HL-60 (cell line): Measurements from ENCODE around the gene FADS3.

ENCODE experiments used
- DNase-seq, 2 experiments: peaks; one replicate each; pipeline ENCODE4 v3.0.0-alpha.2; 2010 to 2020; ENCODE audit warnings: low read depth in 1 of 2, low spot score in 1 of 2
- H3K27ac ChIP-seq: fragments of 250-450 bp; sonication (Bioruptor Pico); replicated peaks from 2 replicates; pipeline ENCODE4 v1.5.1; 2020; ENCODE audit warnings: mild to moderate bottlenecking, moderate library complexity
- H3K27me3 ChIP-seq: fragments of 250-450 bp; sonication (Bioruptor Pico); 2 replicates; pipeline ENCODE4 v1.5.1; 2021; ENCODE audit warnings: mild to moderate bottlenecking, moderate library complexity; ENCODE audit not compliant: insufficient read depth, poor library complexity, severe bottlenecking
- H3K4me3 ChIP-seq: replicated peaks from 2 replicates; pipeline ENCODE4 v1.5.1; 2011; ENCODE audit warnings: mild to moderate bottlenecking, control low read depth, low read length; ENCODE audit not compliant: insufficient read depth
- GABPA ChIP-seq: IDR thresholded peaks from 2 replicates; pipeline ENCODE4 v1.6.1; 2012; ENCODE audit warnings: low read depth
- POLR2AphosphoS5 ChIP-seq: IDR thresholded peaks from 2 replicates; pipeline ENCODE4 v1.6.1; 2012; ENCODE audit warnings: low read depth
- REST ChIP-seq: IDR thresholded peaks from 2 replicates; pipeline ENCODE4 v1.6.1; 2012; ENCODE audit warnings: low read depth; ENCODE audit not compliant: insufficient replicate concordance
- SPI1 ChIP-seq: IDR thresholded peaks from 2 replicates; pipeline ENCODE4 v1.6.1; 2012; ENCODE audit warnings: low read depth, mild to moderate bottlenecking, borderline replicate concordance
- TF ChIP-seq, protein P1 (sequence below): IDR thresholded peaks from one replicate; pipeline ENCODE4 v1.5.1; 2011; ENCODE audit warnings: low read length, control low read depth, inconsistent platforms; ENCODE audit not compliant: insufficient read depth

FADS3 gene

DNA sequence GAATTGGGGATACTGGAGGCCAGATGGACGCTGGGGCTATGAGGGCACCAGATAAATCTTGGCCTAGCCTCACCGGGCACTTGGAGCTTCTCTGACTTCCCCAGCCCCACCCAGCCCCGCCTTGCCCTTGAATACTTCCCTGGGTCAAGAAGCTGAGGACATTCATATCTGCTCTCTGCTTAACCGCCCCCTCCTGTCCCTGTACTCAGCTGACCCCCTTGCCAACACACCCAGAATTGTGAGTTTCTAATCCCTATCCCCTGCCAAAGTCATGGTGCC is 22.0 kb downstream of the FADS3 start:
- no peak for DNase-seq
- Histone ChIP-seq H3K27ac (no peak overlapping the region), H3K4me3 (no peak overlapping the region), H3K27me3 (peaks cover 9% of the 10 kb centered on the region)
- TF ChIP-seq GABPA = no peak
- no peak for TF ChIP-seq SPI1
- TF ChIP-seq POLR2AphosphoS5 = no peak
- TF ChIP-seq, protein P1, sequence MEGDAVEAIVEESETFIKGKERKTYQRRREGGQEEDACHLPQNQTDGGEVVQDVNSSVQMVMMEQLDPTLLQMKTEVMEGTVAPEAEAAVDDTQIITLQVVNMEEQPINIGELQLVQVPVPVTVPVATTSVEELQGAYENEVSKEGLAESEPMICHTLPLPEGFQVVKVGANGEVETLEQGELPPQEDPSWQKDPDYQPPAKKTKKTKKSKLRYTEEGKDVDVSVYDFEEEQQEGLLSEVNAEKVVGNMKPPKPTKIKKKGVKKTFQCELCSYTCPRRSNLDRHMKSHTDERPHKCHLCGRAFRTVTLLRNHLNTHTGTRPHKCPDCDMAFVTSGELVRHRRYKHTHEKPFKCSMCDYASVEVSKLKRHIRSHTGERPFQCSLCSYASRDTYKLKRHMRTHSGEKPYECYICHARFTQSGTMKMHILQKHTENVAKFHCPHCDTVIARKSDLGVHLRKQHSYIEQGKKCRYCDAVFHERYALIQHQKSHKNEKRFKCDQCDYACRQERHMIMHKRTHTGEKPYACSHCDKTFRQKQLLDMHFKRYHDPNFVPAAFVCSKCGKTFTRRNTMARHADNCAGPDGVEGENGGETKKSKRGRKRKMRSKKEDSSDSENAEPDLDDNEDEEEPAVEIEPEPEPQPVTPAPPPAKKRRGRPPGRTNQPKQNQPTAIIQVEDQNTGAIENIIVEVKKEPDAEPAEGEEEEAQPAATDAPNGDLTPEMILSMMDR = no peak
- no peak for TF ChIP-seq REST

DNA sequence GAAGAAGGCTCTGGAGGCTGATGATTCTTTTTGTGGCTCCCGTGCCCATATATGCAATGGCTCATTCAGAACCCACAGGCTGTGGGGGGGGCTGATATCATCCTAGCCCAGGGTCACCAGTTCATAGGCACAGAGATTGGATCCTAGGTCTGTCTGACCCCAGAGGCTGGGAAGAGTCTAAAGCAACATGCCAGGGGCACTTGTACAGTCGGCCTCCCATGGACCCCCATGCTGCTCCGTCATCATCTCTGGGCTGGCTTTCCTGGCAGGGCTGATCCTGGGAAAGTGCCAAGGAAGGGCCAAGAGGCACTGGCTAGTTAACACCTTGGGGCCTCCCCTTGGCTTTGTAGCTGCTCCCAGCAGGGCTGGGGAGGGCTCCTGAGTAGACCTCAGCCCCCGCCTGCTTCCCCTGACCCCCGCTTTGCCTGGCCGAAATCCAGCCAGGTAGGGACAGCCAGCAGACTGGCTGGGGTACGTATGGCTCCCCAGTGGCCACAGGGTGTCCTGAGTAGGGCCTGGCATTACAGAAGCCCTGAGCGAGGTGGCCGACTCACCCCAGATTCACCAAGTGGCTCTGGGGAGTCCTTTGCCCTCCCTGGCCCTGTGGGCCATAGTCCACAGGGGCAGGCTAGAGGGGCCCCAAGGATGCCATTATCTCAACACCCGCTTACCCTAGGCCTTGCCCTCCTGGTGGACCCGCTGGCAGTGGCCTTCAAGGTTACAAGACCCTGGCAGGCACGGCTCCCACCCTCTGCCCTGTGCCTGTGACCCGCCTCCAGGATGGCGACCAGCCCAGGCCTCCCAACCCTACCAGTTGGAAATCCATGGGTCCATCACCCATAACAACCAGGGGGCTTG is 22.5 kb downstream of the FADS3 start:
- TF ChIP-seq POLR2AphosphoS5 (no peak), GABPA (no peak), SPI1 (no peak), REST (no peak)
- TF ChIP-seq, protein P1 = no peak
- Histone ChIP-seq H3K4me3 (no peak overlapping the region), H3K27me3 (peaks cover 9% of the 10 kb centered on the region), H3K27ac (no peak overlapping the region)
- no peak for DNase-seq

DNA sequence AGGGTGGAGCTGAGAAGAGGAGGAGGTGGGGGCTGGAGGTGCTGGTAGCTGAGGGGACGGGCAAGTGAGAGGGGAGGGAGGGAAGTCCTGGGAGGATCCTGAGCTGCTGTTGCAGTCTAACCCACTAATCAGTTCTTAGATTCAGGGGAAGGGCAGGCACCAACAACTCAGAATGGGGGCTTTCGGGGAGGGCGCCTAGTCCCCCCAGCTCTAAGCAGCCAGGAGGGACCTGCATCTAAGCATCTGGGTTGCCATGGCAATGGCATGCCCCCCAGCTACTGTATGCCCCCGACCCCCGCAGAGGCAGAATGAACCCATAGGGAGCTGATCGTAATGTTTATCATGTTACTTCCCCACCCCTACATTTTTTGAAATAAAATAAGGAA is 24.4 kb downstream of the FADS3 start:
- Histone ChIP-seq H3K4me3 (no peak overlapping the region), H3K27me3 (peaks cover 7% of the 10 kb centered on the region), H3K27ac (no peak overlapping the region)
- no peak for DNase-seq
- no peak for TF ChIP-seq REST
